Measurements from ENCODE around the gene FPR1.

Gene FPR1

GRCh38 chr19:51704626-51705025, 47.1 kb downstream of the FPR1 start:
- DNase-seq (ENCODE audit: low spot score): no peak

- peak; percentile 96 for DNase-seq (ENCODE audit: low spot score)
Observed at GRCh38 chr19:51703575-51704515, 47.8 kb downstream of the FPR1 start.

GRCh38 chr19:51702825-51703574, 48.7 kb downstream of the FPR1 start:
- no peak for DNase-seq (ENCODE audit: low spot score)

GRCh38 chr19:51702103-51702824, 49.4 kb downstream of the FPR1 start:
- DNase-seq (ENCODE audit: low spot score): peak; percentile 63

- peak; percentile 2 for DNase-seq (ENCODE audit: low spot score)
Observed at GRCh38 chr19:51701468-51702100, 50.1 kb downstream of the FPR1 start.

GRCh38 chr19:51699170-51699569, 52.5 kb downstream of the FPR1 start:
- DNase-seq (ENCODE audit: low spot score): no peak

GRCh38 chr19:51698296-51698695, 53.4 kb downstream of the FPR1 start:
- peak; percentile 60 for DNase-seq (ENCODE audit: low spot score)

GRCh38 chr19:51697169-51697776, 54.4 kb downstream of the FPR1 start:
- no peak for DNase-seq (ENCODE audit: low spot score)

GRCh38 chr19:51696606-51697005, 55.1 kb downstream of the FPR1 start:
- no peak for DNase-seq (ENCODE audit: low spot score)
